HEK293T (cell line): Measurements from ENCODE around the gene LRP1-AS.

ENCODE experiments used
- BHLHE40 ChIP-seq: fragments of 450-650 bp; IDR thresholded peaks from 2 replicates; pipeline ENCODE4 v1.6.1; 2016; ENCODE audit warnings: mild to moderate bottlenecking, moderate library complexity, borderline replicate concordance
- CTBP1 ChIP-seq: fragments of 450-650 bp; IDR thresholded peaks from 2 replicates; pipeline ENCODE4 v1.6.1; 2016; ENCODE audit warnings: borderline replicate concordance
- ELF4 ChIP-seq: fragments of 450-650 bp; IDR thresholded peaks from 2 replicates; pipeline ENCODE4 v1.6.1; 2017; ENCODE audit warnings: antibody characterized with exemption
- FOXA1 ChIP-seq: fragments of 450-650 bp; IDR thresholded peaks from 2 replicates; pipeline ENCODE4 v1.6.1; 2016; ENCODE audit warnings: mild to moderate bottlenecking
- FOXM1 ChIP-seq: fragments of 450-650 bp; IDR thresholded peaks from 2 replicates; pipeline ENCODE4 v1.6.1; 2017; ENCODE audit warnings: mild to moderate bottlenecking, borderline replicate concordance
- HDGF ChIP-seq: fragments of 450-650 bp; IDR thresholded peaks from 2 replicates; pipeline ENCODE4 v1.6.1; 2017; ENCODE audit warnings: antibody characterized with exemption, borderline replicate concordance
- LEF1 ChIP-seq: fragments of 450-650 bp; IDR thresholded peaks from 2 replicates; pipeline ENCODE4 v1.6.1; 2017; ENCODE audit warnings: mild to moderate bottlenecking, borderline replicate concordance
- NFRKB ChIP-seq: fragments of 450-650 bp; IDR thresholded peaks from 2 replicates; pipeline ENCODE4 v1.6.1; 2016; ENCODE audit warnings: mild to moderate bottlenecking, moderate library complexity
- SP1 ChIP-seq: fragments of 450-650 bp; IDR thresholded peaks from 2 replicates; pipeline ENCODE4 v1.6.1; 2017
- SUZ12 ChIP-seq: fragments of 450-650 bp; IDR thresholded peaks from 2 replicates; pipeline ENCODE4 v1.6.1; 2016; ENCODE audit warnings: mild to moderate bottlenecking
- TARDBP ChIP-seq: fragments of 450-650 bp; IDR thresholded peaks from 2 replicates; pipeline ENCODE4 v1.6.1; 2016
- ZNF384 ChIP-seq: fragments of 450-650 bp; IDR thresholded peaks from 2 replicates; pipeline ENCODE4 v1.6.1; 2016
- TF ChIP-seq, protein P1 (sequence below): fragments of 450-650 bp; IDR thresholded peaks from 2 replicates; pipeline ENCODE4 v1.6.1; 2016

DNA sequence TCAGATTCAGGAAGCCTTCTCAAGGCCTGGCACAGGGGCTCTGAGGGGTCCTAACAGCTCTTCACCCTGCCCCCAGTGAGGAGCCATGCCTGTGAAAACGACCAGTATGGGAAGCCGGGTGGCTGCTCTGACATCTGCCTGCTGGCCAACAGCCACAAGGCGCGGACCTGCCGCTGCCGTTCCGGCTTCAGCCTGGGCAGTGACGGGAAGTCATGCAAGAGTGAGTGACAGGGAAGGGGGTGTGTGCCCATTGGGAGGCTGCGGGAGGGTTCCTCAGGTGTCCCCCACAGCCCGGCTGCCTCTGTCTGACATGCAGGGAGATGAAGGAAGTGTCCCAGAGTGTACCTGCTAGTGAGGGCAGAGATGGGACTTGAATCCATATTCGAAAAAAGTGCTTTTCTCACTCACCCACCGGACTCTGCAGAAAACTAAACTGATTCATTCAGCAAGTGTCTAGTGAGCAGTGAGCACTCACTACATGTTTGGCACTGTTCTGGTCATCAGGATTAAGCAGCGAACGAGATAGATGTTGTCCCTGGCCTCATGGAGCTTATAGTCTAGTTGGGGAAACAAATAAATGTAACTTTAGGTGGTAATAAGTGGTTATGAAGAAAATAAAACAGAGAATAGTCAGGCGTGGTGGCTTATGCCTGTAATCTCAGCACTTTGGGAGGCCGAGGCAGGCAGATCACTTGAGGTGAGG, 9.4 kb upstream of the LRP1-AS start:
- TF ChIP-seq HDGF (no peak), FOXM1 (no peak), BHLHE40 (no peak), LEF1 (no peak), SUZ12 (no peak), ELF4 (no peak), FOXA1 (no peak), SP1 (no peak), CTBP1 (no peak), NFRKB (no peak), TARDBP (no peak), ZNF384 (no peak)
- TF ChIP-seq, protein P1, sequence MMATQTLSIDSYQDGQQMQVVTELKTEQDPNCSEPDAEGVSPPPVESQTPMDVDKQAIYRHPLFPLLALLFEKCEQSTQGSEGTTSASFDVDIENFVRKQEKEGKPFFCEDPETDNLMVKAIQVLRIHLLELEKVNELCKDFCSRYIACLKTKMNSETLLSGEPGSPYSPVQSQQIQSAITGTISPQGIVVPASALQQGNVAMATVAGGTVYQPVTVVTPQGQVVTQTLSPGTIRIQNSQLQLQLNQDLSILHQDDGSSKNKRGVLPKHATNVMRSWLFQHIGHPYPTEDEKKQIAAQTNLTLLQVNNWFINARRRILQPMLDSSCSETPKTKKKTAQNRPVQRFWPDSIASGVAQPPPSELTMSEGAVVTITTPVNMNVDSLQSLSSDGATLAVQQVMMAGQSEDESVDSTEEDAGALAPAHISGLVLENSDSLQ, result no peak
